ENCODE measurements around the gene STRA6.

STRA6 gene

DNA sequence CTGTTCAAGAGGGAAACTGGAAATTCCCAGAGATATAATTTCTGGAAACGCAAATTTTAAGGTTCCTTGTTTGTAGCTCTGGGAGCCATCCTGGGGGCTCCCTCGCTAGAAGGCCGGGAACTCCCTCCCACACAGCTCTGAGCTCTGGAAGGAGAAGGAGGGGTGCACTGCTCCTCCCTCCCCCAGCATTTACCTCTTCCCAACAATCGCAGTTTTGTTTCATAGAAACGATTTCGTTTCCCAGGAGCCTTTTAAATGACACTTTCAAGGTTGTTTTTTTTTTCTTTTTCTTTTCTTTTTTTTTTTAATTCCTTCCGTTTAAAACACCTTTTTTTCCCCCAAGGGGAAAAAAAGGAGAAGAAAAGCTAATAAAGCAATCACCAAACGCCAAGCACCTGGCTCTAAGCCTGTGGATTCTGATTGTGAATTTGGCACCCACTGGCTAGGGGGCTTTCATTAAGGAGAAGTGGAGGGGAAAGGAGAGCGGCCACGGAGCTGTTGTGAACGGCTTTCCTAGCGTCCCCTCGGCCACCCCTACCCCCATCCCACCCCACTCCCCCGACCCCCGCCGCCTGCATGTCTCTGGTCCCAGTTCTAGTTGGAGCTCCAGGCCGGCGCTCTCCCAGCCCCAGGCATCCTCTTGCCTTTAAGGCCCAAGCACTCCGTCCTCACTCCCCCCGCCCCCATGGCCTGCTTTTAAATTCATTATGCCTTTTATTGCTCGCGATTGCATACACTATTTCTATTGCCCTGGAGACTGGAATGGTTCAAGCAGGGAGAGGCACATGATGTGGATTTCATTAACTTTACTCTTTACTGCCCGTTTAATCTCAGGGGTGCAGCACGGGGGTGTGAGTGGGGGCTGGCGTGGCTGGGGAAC, 19.9 kb upstream of the STRA6 start:
- H3K4me3 ChIP-seq (ENCODE audit: low read depth in 1 of 2, low read length in 2 of 2) = no peak overlapping the region
- DNase-seq (no peak), ATAC-seq (ENCODE audit: insufficient read depth, low read depth) (no peak)
- no peaks in the 10 kb centered on the region for H3K4me1 ChIP-seq (ENCODE audit: insufficient read depth, low read length)
- TF ChIP-seq CTCF (IDR thresholded peaks at IDR 0.05; ENCODE audit: borderline replicate concordance, extremely low read depth, low read length, poor library complexity, severe bottlenecking) (no peak), EZH2 (IDR thresholded peaks at IDR 0.05; ENCODE audit: borderline replicate concordance, low read depth, low read length, severe bottlenecking) (no peak)
- H3K9me3 ChIP-seq (ENCODE audit: insufficient read depth, low read length, severe bottlenecking) = no peaks in the 10 kb centered on the region
- no peaks in the 10 kb centered on the region for H3K36me3 ChIP-seq (ENCODE audit: insufficient read depth, low read length)
- H3K79me2 ChIP-seq (ENCODE audit: insufficient read depth, low read length) = no peaks in the 10 kb centered on the region
- no peak overlapping the region for H3K4me2 ChIP-seq (ENCODE audit: insufficient read depth, low read length)
- H4K20me1 ChIP-seq (ENCODE audit: insufficient read depth, low read length) = no peaks in the 10 kb centered on the region
- peaks cover 11% of the 10 kb centered on the region for H3K27me3 ChIP-seq (ENCODE audit: insufficient read depth, low read length, poor library complexity)
- no peak overlapping the region for H2AFZ ChIP-seq (ENCODE audit: low read depth, low read length)
- H3K9ac ChIP-seq (ENCODE audit: low read depth, low read length) = no peak overlapping the region
- no peak overlapping the region for H3K27ac ChIP-seq (ENCODE audit: low read length)

DNA sequence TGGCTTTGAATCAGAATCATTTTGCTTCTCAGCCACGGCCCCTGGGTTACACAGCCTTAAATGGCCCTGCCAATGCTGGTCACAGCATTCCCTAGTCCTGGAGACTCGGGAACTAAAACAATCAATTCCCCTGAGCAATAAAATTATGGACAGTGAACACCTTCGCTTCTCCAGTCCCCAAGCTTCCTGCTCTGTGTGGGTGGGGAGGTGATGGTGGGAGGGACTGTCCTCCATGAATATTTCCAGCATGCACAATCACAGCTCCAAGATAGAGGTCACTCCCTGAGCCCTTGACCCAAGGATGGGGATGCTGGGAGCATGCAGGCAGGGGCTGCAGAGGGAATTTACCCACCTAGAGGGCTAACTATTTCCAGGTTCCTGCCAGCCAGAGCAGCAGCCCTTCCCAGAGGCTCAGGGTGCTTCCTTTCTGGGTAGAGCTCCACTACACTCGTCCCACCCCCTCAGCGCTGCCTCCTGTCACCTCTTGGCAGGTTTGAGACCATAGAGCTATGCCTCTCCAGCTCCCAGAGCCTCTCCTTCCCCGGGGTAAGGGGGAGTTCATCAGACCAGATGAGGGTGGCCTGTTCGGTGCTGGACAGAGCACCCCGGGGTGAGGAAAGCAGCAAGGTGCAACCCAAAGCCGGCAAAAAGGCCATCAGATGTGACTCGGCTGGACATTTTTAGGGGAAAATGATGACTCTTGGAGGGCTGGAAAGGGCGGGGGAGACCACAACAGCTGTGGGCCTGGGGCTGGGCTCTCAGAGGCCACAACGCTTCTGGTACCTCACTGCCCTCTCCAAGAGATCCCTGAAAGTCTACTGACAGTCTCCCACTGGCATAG, 19.0 kb upstream of the STRA6 start:
- H2AFZ ChIP-seq (ENCODE audit: low read depth, low read length) = no peak overlapping the region
- no peak overlapping the region for H3K4me3 ChIP-seq (ENCODE audit: low read depth in 1 of 2, low read length in 2 of 2)
- TF ChIP-seq EZH2 (IDR thresholded peaks at IDR 0.05; ENCODE audit: borderline replicate concordance, low read depth, low read length, severe bottlenecking) (no peak), CTCF (IDR thresholded peaks at IDR 0.05; ENCODE audit: borderline replicate concordance, extremely low read depth, low read length, poor library complexity, severe bottlenecking) (no peak)
- no peak overlapping the region for H3K9ac ChIP-seq (ENCODE audit: low read depth, low read length)
- peaks cover 11% of the 10 kb centered on the region for H3K27me3 ChIP-seq (ENCODE audit: insufficient read depth, low read length, poor library complexity)
- no peaks in the 10 kb centered on the region for H3K36me3 ChIP-seq (ENCODE audit: insufficient read depth, low read length)
- no peak overlapping the region for H3K27ac ChIP-seq (ENCODE audit: low read length)
- ATAC-seq (ENCODE audit: insufficient read depth, low read depth) (no peak), DNase-seq (no peak)
- H4K20me1 ChIP-seq (ENCODE audit: insufficient read depth, low read length) = no peaks in the 10 kb centered on the region
- no peak overlapping the region for H3K4me2 ChIP-seq (ENCODE audit: insufficient read depth, low read length)
- H3K79me2 ChIP-seq (ENCODE audit: insufficient read depth, low read length) = no peaks in the 10 kb centered on the region
- H3K9me3 ChIP-seq (ENCODE audit: insufficient read depth, low read length, severe bottlenecking) = no peaks in the 10 kb centered on the region
- no peaks in the 10 kb centered on the region for H3K4me1 ChIP-seq (ENCODE audit: insufficient read depth, low read length)

GRCh38 chr15:74220475-74221248, 18.1 kb upstream of the STRA6 start:
- peaks cover 11% of the 10 kb centered on the region for H3K27me3 ChIP-seq (ENCODE audit: insufficient read depth, low read length, poor library complexity)
- H3K9me3 ChIP-seq (ENCODE audit: insufficient read depth, low read length, severe bottlenecking) = no peaks in the 10 kb centered on the region
- no peak for ATAC-seq (ENCODE audit: insufficient read depth, low read depth)

More at GRCh38 chr15:74220475-74221248, 18.1 kb upstream of the STRA6 start:
- Histone ChIP-seq H3K4me3 (ENCODE audit: low read depth in 1 of 2, low read length in 2 of 2) (no peak overlapping the region), H3K79me2 (ENCODE audit: insufficient read depth, low read length) (no peaks in the 10 kb centered on the region), H3K27ac (ENCODE audit: low read length) (no peak overlapping the region), H3K36me3 (ENCODE audit: insufficient read depth, low read length) (no peaks in the 10 kb centered on the region), H3K9ac (ENCODE audit: low read depth, low read length) (no peak overlapping the region), H3K4me2 (ENCODE audit: insufficient read depth, low read length) (no peak overlapping the region), H2AFZ (ENCODE audit: low read depth, low read length) (no peak overlapping the region), H3K4me1 (ENCODE audit: insufficient read depth, low read length) (no peaks in the 10 kb centered on the region), H4K20me1 (ENCODE audit: insufficient read depth, low read length) (no peaks in the 10 kb centered on the region)
- DNase-seq = no peak
- TF ChIP-seq CTCF (IDR thresholded peaks at IDR 0.05; ENCODE audit: borderline replicate concordance, extremely low read depth, low read length, poor library complexity, severe bottlenecking) (no peak), EZH2 (IDR thresholded peaks at IDR 0.05; ENCODE audit: borderline replicate concordance, low read depth, low read length, severe bottlenecking) (no peak)

Measured in DND-41 (cell line).